GM13977 (cell line): ENCODE results near the gene WBP2.

Experiments
- DNase-seq: peaks from one replicate; pipeline ENCODE4 v3.0.0; 2012; ENCODE audit warnings: low spot score
- in situ Hi-C: fragments of 300-500 bp; cut with MboI; formaldehyde crosslinking; loops from one replicate; pipeline ENCODE4 v1.12.0; 2022; ENCODE audit warnings: low sequenced_read_pairs, low pct_unique_long_range_greater_than_20kb, mixed read lengths, inconsistent platforms; ENCODE audit not compliant: unreplicated experiment
- TF ChIP-seq, protein P1 (sequence below): IDR thresholded peaks from 2 replicates; pipeline ENCODE4 v1.5.1; 2012; ENCODE audit warnings: mild to moderate bottlenecking, control low read depth; ENCODE audit not compliant: insufficient read depth; ENCODE audit errors: extremely low read depth, missing control alignments

WBP2 gene

DNA sequence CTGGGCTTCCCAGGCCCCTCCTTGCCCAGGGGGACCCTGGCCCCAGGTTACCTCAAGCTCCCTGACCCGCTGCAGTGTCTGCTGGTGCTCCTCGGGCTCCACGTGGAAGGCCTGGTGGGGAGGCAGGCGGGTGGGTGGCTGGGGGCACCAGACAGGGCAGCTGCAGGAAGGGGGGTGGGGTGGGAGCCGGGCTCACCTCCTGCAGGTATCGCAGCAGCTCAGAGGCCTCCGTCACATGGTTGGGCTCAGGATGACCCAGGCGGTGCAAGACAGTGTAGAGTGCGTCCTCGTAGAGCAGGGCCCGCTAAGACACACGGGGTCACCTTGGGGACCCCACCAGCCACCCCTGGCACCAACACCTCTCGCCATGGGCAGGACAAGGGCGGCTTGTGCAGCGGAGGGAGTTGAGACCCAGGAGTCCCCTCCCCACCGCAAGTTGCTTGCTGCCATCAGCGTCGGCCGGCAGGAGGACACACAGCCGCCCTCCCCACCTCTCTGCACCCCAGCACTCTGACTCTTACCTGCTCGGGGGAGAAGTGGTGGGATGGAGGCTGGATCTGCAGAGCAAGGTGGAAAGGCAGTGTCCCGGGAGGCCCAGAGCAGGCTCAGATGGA is 12.1 kb downstream of the WBP2 start:
- in situ Hi-C loops, result no loop called here
- DNase-seq, result no peak

DNA sequence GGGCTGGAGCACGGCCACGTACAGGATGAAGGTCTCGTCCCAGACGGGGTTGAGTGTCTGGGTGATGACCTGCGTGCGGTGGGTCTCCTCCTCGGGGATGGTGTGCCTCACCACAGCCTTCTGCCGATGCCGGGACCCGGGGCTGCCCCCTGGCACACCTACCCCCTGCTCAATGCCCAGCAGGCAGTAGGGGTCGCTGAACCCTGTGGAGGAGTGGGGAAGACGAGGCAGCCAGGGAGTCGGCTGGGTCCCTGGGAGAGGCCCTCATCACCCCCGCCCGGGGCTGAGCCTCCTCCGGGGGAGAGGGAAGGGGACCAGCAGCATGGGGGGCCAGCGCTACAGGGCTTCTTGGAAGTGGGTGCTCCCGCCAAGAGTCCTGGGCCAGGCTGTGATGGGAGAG is 12.7 kb downstream of the WBP2 start:
- TF ChIP-seq, protein P1, sequence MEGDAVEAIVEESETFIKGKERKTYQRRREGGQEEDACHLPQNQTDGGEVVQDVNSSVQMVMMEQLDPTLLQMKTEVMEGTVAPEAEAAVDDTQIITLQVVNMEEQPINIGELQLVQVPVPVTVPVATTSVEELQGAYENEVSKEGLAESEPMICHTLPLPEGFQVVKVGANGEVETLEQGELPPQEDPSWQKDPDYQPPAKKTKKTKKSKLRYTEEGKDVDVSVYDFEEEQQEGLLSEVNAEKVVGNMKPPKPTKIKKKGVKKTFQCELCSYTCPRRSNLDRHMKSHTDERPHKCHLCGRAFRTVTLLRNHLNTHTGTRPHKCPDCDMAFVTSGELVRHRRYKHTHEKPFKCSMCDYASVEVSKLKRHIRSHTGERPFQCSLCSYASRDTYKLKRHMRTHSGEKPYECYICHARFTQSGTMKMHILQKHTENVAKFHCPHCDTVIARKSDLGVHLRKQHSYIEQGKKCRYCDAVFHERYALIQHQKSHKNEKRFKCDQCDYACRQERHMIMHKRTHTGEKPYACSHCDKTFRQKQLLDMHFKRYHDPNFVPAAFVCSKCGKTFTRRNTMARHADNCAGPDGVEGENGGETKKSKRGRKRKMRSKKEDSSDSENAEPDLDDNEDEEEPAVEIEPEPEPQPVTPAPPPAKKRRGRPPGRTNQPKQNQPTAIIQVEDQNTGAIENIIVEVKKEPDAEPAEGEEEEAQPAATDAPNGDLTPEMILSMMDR, result no peak
- DNase-seq, result no peak
- in situ Hi-C loops, result no loop called here

More for the DNA sequence above, 12.1 kb downstream of the WBP2 start:
- TF ChIP-seq, protein P1, result no peak

DNA sequence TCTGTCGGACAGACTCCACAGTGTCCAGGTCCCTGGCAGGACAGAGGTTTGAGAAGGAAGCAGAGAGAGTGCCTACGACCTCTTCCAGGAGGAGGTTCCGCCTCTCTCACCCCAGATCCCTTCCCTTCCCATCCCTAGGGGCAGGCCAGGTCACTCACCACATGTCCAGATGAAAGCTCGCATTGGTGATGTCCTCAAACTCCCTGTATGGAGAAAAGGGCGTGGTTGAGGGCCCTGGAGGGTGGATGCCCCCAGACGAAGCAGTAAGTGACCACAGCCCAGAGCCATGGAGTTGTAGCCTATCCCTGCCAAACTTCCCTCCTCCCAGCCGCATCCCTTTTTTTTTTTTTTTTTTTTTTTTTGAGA is 14.4 kb downstream of the WBP2 start:
- in situ Hi-C loops, result no loop called here
- no peak for DNase-seq
- TF ChIP-seq, protein P1, result no peak

DNA sequence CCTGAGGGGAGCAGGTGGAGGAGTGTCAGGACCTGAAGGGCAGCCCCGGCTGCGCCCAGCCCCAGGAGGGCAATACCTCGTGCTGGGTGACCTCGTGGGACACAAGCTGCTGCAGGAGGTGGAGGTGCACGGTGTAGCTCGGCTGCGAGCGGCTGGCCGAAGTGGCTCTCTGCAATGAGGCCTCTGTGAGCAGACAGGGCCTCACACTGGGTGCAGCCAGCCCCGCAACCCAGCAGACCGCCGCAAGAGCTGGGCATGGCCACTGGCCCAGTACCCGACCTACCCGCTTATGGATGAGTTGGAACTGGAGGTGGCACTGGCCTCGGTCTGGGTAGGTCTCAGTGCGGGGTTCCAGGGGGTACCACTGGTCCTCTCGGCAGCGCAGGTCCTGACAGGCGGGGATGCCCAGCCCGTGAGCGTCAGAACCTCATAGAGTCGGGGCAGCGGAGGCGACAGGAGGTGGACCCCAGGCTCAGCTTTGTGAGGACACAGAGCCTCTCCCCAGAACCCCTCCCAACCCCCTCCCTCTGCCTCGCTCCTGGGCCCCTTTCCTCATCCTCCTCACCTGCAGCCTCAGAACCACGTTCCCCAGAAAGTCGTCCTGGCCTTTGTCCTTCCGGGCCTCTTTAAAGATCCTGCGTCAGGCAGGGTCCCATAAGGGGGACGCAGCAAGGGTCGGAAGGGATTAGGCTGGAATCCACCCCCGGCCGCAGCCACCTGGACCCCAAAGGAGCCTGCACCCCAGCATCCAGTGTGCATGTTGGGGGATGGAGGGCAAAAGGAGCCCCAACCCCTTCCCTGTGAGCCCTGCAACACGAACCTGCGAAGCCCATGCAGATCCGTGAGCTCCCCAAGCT is 15.0 kb downstream of the WBP2 start:
- no peak for DNase-seq
- TF ChIP-seq, protein P1, result no peak
- in situ Hi-C loops, result no loop called here

DNA sequence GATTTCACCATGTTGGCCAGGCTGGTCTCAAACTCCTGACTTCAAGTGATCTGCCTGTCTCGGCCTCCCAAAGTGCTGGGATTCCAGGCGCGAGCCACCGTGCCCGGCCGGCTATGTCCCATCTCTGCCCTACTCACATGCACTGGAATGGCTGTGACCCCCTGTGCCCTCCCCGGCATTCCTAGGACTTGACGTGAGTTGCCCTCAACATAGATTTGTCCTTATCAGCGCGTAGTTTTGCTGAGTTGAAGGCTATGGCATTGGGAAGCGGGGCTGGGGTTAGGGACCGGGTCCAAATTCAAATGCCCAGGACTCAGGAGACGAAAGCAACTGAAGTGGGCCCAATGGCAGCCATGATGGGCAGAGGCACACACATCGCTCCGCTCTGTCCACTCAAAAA is 16.7 kb downstream of the WBP2 start:
- in situ Hi-C loops, result no loop called here
- DNase-seq, result no peak
- TF ChIP-seq, protein P1, result no peak

DNA sequence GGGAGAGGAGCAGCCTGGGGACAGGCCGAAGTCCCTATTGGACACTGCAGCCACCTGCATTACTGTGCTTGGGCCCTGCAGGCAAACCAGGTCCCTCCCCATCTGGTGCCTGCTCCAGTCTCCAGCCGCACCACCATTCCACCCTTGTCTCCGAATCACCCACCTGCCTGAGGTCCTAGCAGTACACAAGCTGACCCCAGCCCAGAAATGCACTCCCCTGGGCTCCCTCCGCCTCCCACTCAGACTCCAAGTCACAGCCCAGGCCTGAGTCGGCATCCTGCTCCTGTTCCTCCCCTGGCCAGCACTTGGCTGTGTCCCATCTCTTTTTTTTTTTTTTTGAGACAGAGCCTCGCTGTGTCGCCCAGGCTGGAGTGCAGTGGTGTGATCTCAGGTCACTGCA is 17.2 kb downstream of the WBP2 start:
- no peak for DNase-seq
- in situ Hi-C loops, result no loop called here
- TF ChIP-seq, protein P1, result no peak
